Activated B cell treated with CpG ODN at 0.5 μM for 24 hours (primary cell): ENCODE data around the gene DEXI. TPM values are rescaled to one million over a fixed set of nuclear protein-coding genes. Genes with fewer than 3 reads are reported as not detected.
"Not testable (repeated sequence)": the region's sequence is repeated elsewhere in the genome, so short reads cannot be mapped to it uniquely, and the experiment has no call there.

Experiments
- ATAC-seq: fragments of 200-7000 bp; cut with Tn5 transposase; one replicate; pipeline ENCODE4 v1.10.0; 2021; ENCODE audit warnings: low read depth, mild to moderate bottlenecking, moderate library complexity
- CTCF ChIA-PET: fragments of 350-600 bp; sonication (Branson Sonifier 250); formaldehyde crosslinking; loops from one replicate; lab custom pipeline; 2021; ENCODE audit warnings: antibody characterized with exemption; lab: Charles Lee
- POLR2A ChIA-PET: fragments of 350-600 bp; sonication (Branson Sonifier 250); formaldehyde crosslinking; loops from one replicate; lab custom pipeline; 2021; ENCODE audit warnings: antibody characterized with exemption; lab: Charles Lee
- DNase-seq: peaks from one replicate; pipeline ENCODE4 v3.0.0; 2022
- H3K27ac Mint-ChIP-seq: one replicate; pipeline ENCODE4 v1.8.0; 2020; ENCODE audit warnings: mixed read lengths
- H3K27me3 Mint-ChIP-seq: one replicate; pipeline ENCODE4 v1.8.0; 2021; ENCODE audit warnings: mixed read lengths
- H3K36me3 Mint-ChIP-seq: one replicate; pipeline ENCODE4 v1.8.0; 2021; ENCODE audit warnings: low read depth, mixed read lengths
- H3K4me1 Mint-ChIP-seq: one replicate; pipeline ENCODE4 v1.8.0; 2021; ENCODE audit warnings: mixed read lengths
- H3K4me3 Mint-ChIP-seq: one replicate; pipeline ENCODE4 v1.8.0; 2020; ENCODE audit warnings: mild to moderate bottlenecking, mixed read lengths
- H3K9me3 Mint-ChIP-seq: one replicate; pipeline ENCODE4 v1.8.0; 2020; ENCODE audit warnings: mixed read lengths
- intact Hi-C: fragments of 100-400 bp; cut with micrococcal nuclease; formaldehyde crosslinking; loops from one replicate; pipeline ENCODE4 v1.15.1; 2024
- total RNA-seq: library from RNA; stranded (reverse); gene quantifications from 2 replicates; pipeline ENCODE4 v1.2.3, GENCODE V29; 2022
- TF ChIP-seq, protein P1 (sequence below): fragments of 200-600 bp; IDR thresholded peaks from one replicate; pipeline ENCODE4 v1.8.0; 2022; ENCODE audit warnings: antibody characterized with exemption, mild to moderate bottlenecking

DEXI gene
- total RNA-seq, 1 donor from 2014 or later = 18.0 TPM

GRCh38 chr16:10970065-10970464 is 27.8 kb upstream of the DEXI start:
- POLR2A ChIA-PET = interaction anchor here (4.3 kb wide), 1 partner anchor 285 kb away, joined by 48 read pairs; the partner anchor contains the start of gene SOCS1
- ATAC-seq = no peak
- peaks cover 77% of the 10 kb centered on the region for H3K36me3 Mint-ChIP-seq
- H3K27me3 Mint-ChIP-seq = no peaks in the 10 kb centered on the region
- intact Hi-C loops = no loop called here
- peaks cover 27% of the 10 kb centered on the region for H3K4me1 Mint-ChIP-seq
- CTCF ChIA-PET = interaction anchor here (0.6 to 3.8 kb wide), 3 partner anchors 201 to 386 kb away, joined by 3 to 17 read pairs (median 5); partner anchors contain the start of gene SOCS1
- no peaks in the 10 kb centered on the region for H3K9me3 Mint-ChIP-seq
- no peak overlapping the region for H3K27ac Mint-ChIP-seq
- DNase-seq = no peak
- H3K4me3 Mint-ChIP-seq = no peak overlapping the region
- TF ChIP-seq, protein P1, sequence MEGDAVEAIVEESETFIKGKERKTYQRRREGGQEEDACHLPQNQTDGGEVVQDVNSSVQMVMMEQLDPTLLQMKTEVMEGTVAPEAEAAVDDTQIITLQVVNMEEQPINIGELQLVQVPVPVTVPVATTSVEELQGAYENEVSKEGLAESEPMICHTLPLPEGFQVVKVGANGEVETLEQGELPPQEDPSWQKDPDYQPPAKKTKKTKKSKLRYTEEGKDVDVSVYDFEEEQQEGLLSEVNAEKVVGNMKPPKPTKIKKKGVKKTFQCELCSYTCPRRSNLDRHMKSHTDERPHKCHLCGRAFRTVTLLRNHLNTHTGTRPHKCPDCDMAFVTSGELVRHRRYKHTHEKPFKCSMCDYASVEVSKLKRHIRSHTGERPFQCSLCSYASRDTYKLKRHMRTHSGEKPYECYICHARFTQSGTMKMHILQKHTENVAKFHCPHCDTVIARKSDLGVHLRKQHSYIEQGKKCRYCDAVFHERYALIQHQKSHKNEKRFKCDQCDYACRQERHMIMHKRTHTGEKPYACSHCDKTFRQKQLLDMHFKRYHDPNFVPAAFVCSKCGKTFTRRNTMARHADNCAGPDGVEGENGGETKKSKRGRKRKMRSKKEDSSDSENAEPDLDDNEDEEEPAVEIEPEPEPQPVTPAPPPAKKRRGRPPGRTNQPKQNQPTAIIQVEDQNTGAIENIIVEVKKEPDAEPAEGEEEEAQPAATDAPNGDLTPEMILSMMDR = no peak

- ATAC-seq = no peak
- no peaks in the 10 kb centered on the region for H3K27me3 Mint-ChIP-seq
- peaks cover 72% of the 10 kb centered on the region for H3K36me3 Mint-ChIP-seq
- ChIA-PET POLR2A (interaction anchor here (0.6 to 4.3 kb wide), 3 partner anchors 11 to 285 kb away, joined by 4 to 48 read pairs (median 5); partner anchors contain the start of gene SOCS1), CTCF (interaction anchor here (0.6 to 3.8 kb wide), 3 partner anchors 285 to 593 kb away, joined by 4 to 17 read pairs (median 5); partner anchors contain the start of gene SOCS1)
- H3K27ac Mint-ChIP-seq = no peak overlapping the region
- no peaks in the 10 kb centered on the region for H3K9me3 Mint-ChIP-seq
- H3K4me3 Mint-ChIP-seq = no peak overlapping the region
- no peak for DNase-seq
- intact Hi-C loops = loop anchor here (5.0 kb wide), 1 partner anchor 138 kb away; no protein-coding TSS in a partner anchor
- TF ChIP-seq, protein P1 = no peak
- peaks cover 32% of the 10 kb centered on the region for H3K4me1 Mint-ChIP-seq
Measured at GRCh38 chr16:10969615-10970014, 27.3 kb upstream of the DEXI start.

DNA sequence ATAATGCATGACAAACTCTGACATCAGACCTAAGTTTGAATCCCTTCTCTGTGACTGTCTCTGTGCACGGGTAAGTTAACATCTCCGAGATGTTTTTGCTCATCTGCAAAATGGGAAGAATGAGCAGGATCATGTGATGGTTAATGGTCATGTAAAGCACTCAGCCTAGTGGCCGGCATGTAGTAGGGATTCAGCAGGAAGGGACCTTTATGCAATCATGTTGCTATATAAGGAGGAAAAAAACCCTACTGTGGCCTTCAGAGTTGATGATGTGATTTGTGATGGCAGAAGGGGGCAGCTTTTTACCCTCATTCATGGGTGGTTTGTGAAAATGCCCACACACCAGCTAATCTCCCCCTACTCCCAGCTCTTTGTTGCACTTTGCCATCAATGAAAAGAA is 26.2 kb upstream of the DEXI start:
- Mint-ChIP-seq H3K4me3 (no peak overlapping the region), H3K27me3 (no peaks in the 10 kb centered on the region), H3K4me1 (peaks cover 42% of the 10 kb centered on the region), H3K9me3 (no peaks in the 10 kb centered on the region), H3K36me3 (peaks cover 74% of the 10 kb centered on the region), H3K27ac (peak overlapping the region; percentile 61)
- TF ChIP-seq, protein P1 = no peak
- intact Hi-C loops = loop anchor here (5.0 kb wide), 1 partner anchor 139 kb away; no protein-coding TSS in a partner anchor
- no peak for ATAC-seq
- DNase-seq = no peak
- CTCF ChIA-PET = interaction anchor here (0.7 to 3.8 kb wide), 4 partner anchors 286 to 564 kb away, joined by 3 to 17 read pairs (median 4); partner anchors contain the start of gene SOCS1
- POLR2A ChIA-PET = interaction anchor here (0.6 to 4.3 kb wide), 6 partner anchors 12 to 437 kb away, joined by 3 to 48 read pairs (median 6); partner anchors contain the start of gene SOCS1

DNA sequence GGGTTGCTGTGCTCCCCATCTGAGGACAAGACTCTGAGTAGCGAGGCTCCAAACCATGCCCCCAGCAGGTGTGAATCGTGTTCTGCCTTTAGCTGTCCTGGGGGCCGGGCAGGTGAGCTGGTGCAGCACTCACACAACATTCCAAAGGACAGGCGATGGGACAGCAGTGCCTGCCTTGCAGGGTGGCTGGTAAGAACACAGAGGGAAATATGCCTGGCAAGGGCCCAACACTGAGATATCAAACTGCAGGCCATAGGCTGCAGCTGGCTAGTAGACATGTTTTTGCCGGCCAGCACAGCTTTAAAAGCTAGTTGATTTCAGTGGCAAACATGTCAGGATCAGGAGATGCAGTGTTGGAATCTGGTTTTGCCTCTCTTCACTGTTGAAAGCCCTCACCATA is 25.7 kb upstream of the DEXI start:
- POLR2A ChIA-PET = interaction anchor here (0.6 to 4.3 kb wide), 6 partner anchors 12 to 438 kb away, joined by 3 to 48 read pairs (median 6); partner anchors contain the start of gene SOCS1

DNA sequence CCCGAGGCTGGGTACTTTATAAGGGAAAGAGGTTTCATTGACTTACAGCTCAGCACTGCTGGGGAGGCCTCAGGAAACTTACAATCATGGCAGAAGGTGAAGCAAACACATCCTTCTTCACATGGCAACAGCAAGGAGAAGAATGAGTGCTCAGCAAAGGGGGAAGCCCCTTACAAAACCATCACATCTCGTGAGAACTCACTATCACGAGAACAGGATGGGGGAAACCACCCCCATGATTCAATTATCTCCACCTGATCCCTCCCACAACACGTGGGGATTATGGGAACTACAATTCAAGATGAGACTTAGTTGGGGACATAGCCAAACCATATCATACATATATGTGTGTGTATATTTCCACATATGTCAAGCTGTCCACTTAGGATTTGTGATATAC is 24.3 kb upstream of the DEXI start:
- peaks cover 78% of the 10 kb centered on the region for H3K36me3 Mint-ChIP-seq
- not testable (repeated sequence) for H3K27me3 Mint-ChIP-seq, H3K9me3 Mint-ChIP-seq, ATAC-seq, DNase-seq
- CTCF ChIA-PET = interaction anchor here (0.8 to 3.8 kb wide), 3 partner anchors 288 to 453 kb away, joined by 3 to 17 read pairs (median 3); partner anchors contain the start of gene SOCS1
- H3K27ac Mint-ChIP-seq = peak overlapping the region; percentile 94
- peak overlapping the region; percentile 66 for H3K4me3 Mint-ChIP-seq
- H3K4me1 Mint-ChIP-seq = peaks cover 41% of the 10 kb centered on the region
- POLR2A ChIA-PET = interaction anchor here (1.1 to 5.6 kb wide), 9 partner anchors 17 to 388 kb away, joined by 3 to 169 read pairs (median 19); partner anchors contain the start of gene SOCS1
- intact Hi-C loops = loop anchor here (5.0 kb wide), 1 partner anchor 141 kb away; no protein-coding TSS in a partner anchor

More for the DNA sequence above, 25.7 kb upstream of the DEXI start:
- H3K27me3 Mint-ChIP-seq = no peaks in the 10 kb centered on the region
- no peak for ATAC-seq
- H3K36me3 Mint-ChIP-seq = peaks cover 74% of the 10 kb centered on the region
- DNase-seq = no peak
- CTCF ChIA-PET = interaction anchor here (0.9 to 3.8 kb wide), 3 partner anchors 287 to 564 kb away, joined by 3 to 17 read pairs (median 6); partner anchors contain the start of gene SOCS1
- no peaks in the 10 kb centered on the region for H3K9me3 Mint-ChIP-seq
- intact Hi-C loops = loop anchor here (5.0 kb wide), 1 partner anchor 139 kb away; no protein-coding TSS in a partner anchor
- peaks cover 42% of the 10 kb centered on the region for H3K4me1 Mint-ChIP-seq
- TF ChIP-seq, protein P1 = no peak
- H3K4me3 Mint-ChIP-seq = no peak overlapping the region
- H3K27ac Mint-ChIP-seq = peak overlapping the region; percentile 94
